ENCODE results near the gene TBC1D25. TPM values are rescaled to one million over a fixed set of nuclear protein-coding genes. Genes with fewer than 3 reads are reported as not detected.
"Not testable (repeated sequence)": the region's sequence is repeated elsewhere in the genome, so short reads cannot be mapped to it uniquely, and the experiment has no call there.

Gene TBC1D25
- total RNA-seq, 2 donors from 2014 or later = 8.9 to 21.9 TPM

GRCh38 chrX:48540028-48540375 is 488 bp downstream of the TBC1D25 start:
- no peaks in the 10 kb centered on the region for H3K4me1 ChIP-seq (replicated peaks)
- peak overlapping the region; percentile 85 for H3K27ac ChIP-seq
- TF ChIP-seq CTCF (IDR thresholded peaks at IDR 0.05) (no peak), POLR2A (IDR thresholded peaks at IDR 0.05) (no peak), POLR2AphosphoS5 (IDR thresholded peaks at IDR 0.05) (no peak)
- peak; percentile 16 for DNase-seq (ENCODE audit: low spot score)
- H3K27me3 ChIP-seq (replicated peaks; ENCODE audit: insufficient read depth) = no peaks in the 10 kb centered on the region
- no peaks in the 10 kb centered on the region for H3K9me3 ChIP-seq
- WGBS = 5% methylated on average over 12 of the region's 12 CpGs
- H3K36me3 ChIP-seq = no peaks in the 10 kb centered on the region
- H3K4me3 ChIP-seq = peak overlapping the region; percentile 51 to 59
- intact Hi-C loops (cut with DNase I) = no loop called here

GRCh38 chrX:48540480-48540879 is 966 bp downstream of the TBC1D25 start:
- H3K4me3 ChIP-seq = peak overlapping the region in 1 of 2 donors; percentile 51
- WGBS = 81% methylated on average over 7 of the region's 7 CpGs
- H3K27me3 ChIP-seq (replicated peaks; ENCODE audit: insufficient read depth) = no peaks in the 10 kb centered on the region
- no peaks in the 10 kb centered on the region for H3K36me3 ChIP-seq
- TF ChIP-seq CTCF (IDR thresholded peaks at IDR 0.05) (no peak), POLR2A (IDR thresholded peaks at IDR 0.05) (no peak), POLR2AphosphoS5 (IDR thresholded peaks at IDR 0.05) (no peak)
- intact Hi-C loops (cut with DNase I) = no loop called here
- peak overlapping the region in 1 of 2 donors; percentile 85 for H3K27ac ChIP-seq
- H3K9me3 ChIP-seq = no peaks in the 10 kb centered on the region
- H3K4me1 ChIP-seq (replicated peaks) = no peaks in the 10 kb centered on the region
- DNase-seq (ENCODE audit: low spot score) = no peak

- Histone ChIP-seq H3K27me3 (replicated peaks; ENCODE audit: insufficient read depth) (no peaks in the 10 kb centered on the region), H3K4me1 (replicated peaks) (no peaks in the 10 kb centered on the region), H3K27ac (no peak overlapping the region), H3K36me3 (no peaks in the 10 kb centered on the region), H3K9me3 (no peaks in the 10 kb centered on the region), H3K4me3 (no peak overlapping the region)
- TF ChIP-seq POLR2A (IDR thresholded peaks at IDR 0.05) (no peak), POLR2AphosphoS5 (IDR thresholded peaks at IDR 0.05) (no peak), CTCF (IDR thresholded peaks at IDR 0.05) (no peak)
- 76% methylated on average over 10 of the region's 10 CpGs for WGBS
- DNase-seq (ENCODE audit: low spot score) = no peak
- intact Hi-C loops (cut with DNase I) = no loop called here
Measured at GRCh38 chrX:48541140-48541814, 1.8 kb downstream of the TBC1D25 start.

- no peaks in the 10 kb centered on the region for H3K36me3 ChIP-seq
- intact Hi-C loops (cut with DNase I) = no loop called here
- no peak overlapping the region for H3K4me3 ChIP-seq
Measured at GRCh38 chrX:48548871-48549270, 9.4 kb downstream of the TBC1D25 start.

GRCh38 chrX:48555731-48556325 is 16.3 kb downstream of the TBC1D25 start:
- H3K36me3 ChIP-seq; H3K9me3 ChIP-seq; H3K4me3 ChIP-seq; DNase-seq (ENCODE audit: low spot score); H3K27me3 ChIP-seq (replicated peaks; ENCODE audit: insufficient read depth); H3K27ac ChIP-seq; intact Hi-C loops (cut with DNase I); H3K4me1 ChIP-seq (replicated peaks): not testable (repeated sequence)
- 73% methylated on average over 9 of the region's 9 CpGs for WGBS

More at GRCh38 chrX:48548871-48549270, 9.4 kb downstream of the TBC1D25 start:
- TF ChIP-seq POLR2A (IDR thresholded peaks at IDR 0.05) = no peak
- TF ChIP-seq POLR2AphosphoS5 (IDR thresholded peaks at IDR 0.05) = no peak
- TF ChIP-seq CTCF (IDR thresholded peaks at IDR 0.05) = no peak
- Histone ChIP-seq H3K27me3 (replicated peaks; ENCODE audit: insufficient read depth) (no peaks in the 10 kb centered on the region), H3K9me3 (no peaks in the 10 kb centered on the region), H3K4me1 (replicated peaks) (no peaks in the 10 kb centered on the region), H3K27ac (no peak overlapping the region)
- WGBS = 100% methylated on average over 2 of the region's 3 CpGs
- no peak for DNase-seq (ENCODE audit: low spot score)

Measured in prostate gland (tissue), 2 donors.